Mesodermal cell (in vitro differentiated cells): ENCODE measurements around the gene RAPGEF5.
A peak's percentile ranks its signal among the peaks of the same experiment; 100 is the strongest.

ENCODE experiments used
- H3K27ac ChIP-seq: 2 replicates; pipeline ENCODE4 v1.7.0; 2013; ENCODE audit warnings: mild to moderate bottlenecking, low read depth, low read length, moderate library complexity; ENCODE audit not compliant: severe bottlenecking
- H3K36me3 ChIP-seq: 2 replicates; pipeline ENCODE4 v1.7.1; 2013; ENCODE audit warnings: mild to moderate bottlenecking, low read length, moderate library complexity; ENCODE audit not compliant: control insufficient read depth, insufficient read depth
- H3K4me1 ChIP-seq: one replicate; pipeline ENCODE4 v1.7.1; 2013; ENCODE audit warnings: mild to moderate bottlenecking, low read length; ENCODE audit not compliant: insufficient read depth, control insufficient read depth, poor library complexity, severe bottlenecking
- H3K4me3 ChIP-seq: 2 replicates; pipeline ENCODE4 v1.7.0; 2013; ENCODE audit warnings: low read length, control low read depth, mild to moderate bottlenecking; ENCODE audit not compliant: insufficient read depth, poor library complexity, severe bottlenecking; ENCODE audit errors: extremely low read depth
- H3K9me3 ChIP-seq: 2 replicates; pipeline ENCODE4 v1.7.1; 2013; ENCODE audit warnings: mild to moderate bottlenecking, low read length, moderate library complexity; ENCODE audit not compliant: control insufficient read depth
- WGBS, 2 experiments: methylation state at CpG; one replicate each; pipeline ENCODE4 v1.1.5; 2013; ENCODE audit warnings: missing lambda C conversion rate in 2 of 2; ENCODE audit not compliant: insufficient coverage in 2 of 2; 5-methylcytosine and 5-hydroxymethylcytosine counted together

Gene RAPGEF5

GRCh38 chr7:22378199-22378980 lies 21.4 kb upstream of the RAPGEF5 start:
- Histone ChIP-seq H3K27ac (no peak overlapping the region), H3K4me3 (no peak overlapping the region), H3K4me1 (peaks cover 12% of the 10 kb centered on the region), H3K9me3 (no peaks in the 10 kb centered on the region), H3K36me3 (no peaks in the 10 kb centered on the region)
- WGBS, 2 experiments: 89 to 93% methylated on average over 5 to 6 of the region's 7 CpGs

- WGBS, 2 experiments: 90 to 100% methylated on average over 1 of the region's 2 CpGs
- no peaks in the 10 kb centered on the region for H3K9me3 ChIP-seq
- H3K36me3 ChIP-seq: no peaks in the 10 kb centered on the region
- no peak overlapping the region for H3K4me3 ChIP-seq
- peak overlapping the region; percentile 36 for H3K27ac ChIP-seq
- peaks cover 12% of the 10 kb centered on the region for H3K4me1 ChIP-seq
Measured at GRCh38 chr7:22377703-22378102, 20.7 kb upstream of the RAPGEF5 start.

- H3K27ac ChIP-seq: no peak overlapping the region
- H3K4me3 ChIP-seq: no peak overlapping the region
- peaks cover 12% of the 10 kb centered on the region for H3K4me1 ChIP-seq
- no peaks in the 10 kb centered on the region for H3K36me3 ChIP-seq
- WGBS, 2 experiments: 100% methylated on average over 1 of the region's 2 CpGs; no CpG with 5 or more reads in 1 of the 2 experiments
- H3K9me3 ChIP-seq: no peaks in the 10 kb centered on the region
Measured at GRCh38 chr7:22375359-22376048, 18.6 kb upstream of the RAPGEF5 start.

- peaks cover 12% of the 10 kb centered on the region for H3K4me1 ChIP-seq
- no peak overlapping the region for H3K4me3 ChIP-seq
- whole genome bisulfite sequencing, 2 experiments: 80% methylated on average over 1 of the region's 2 CpGs; no CpG with 5 or more reads in 1 of the 2 experiments
- H3K27ac ChIP-seq: no peak overlapping the region
- no peaks in the 10 kb centered on the region for H3K36me3 ChIP-seq
- no peaks in the 10 kb centered on the region for H3K9me3 ChIP-seq
Measured at GRCh38 chr7:22373911-22374310, 17.0 kb upstream of the RAPGEF5 start.

DNA sequence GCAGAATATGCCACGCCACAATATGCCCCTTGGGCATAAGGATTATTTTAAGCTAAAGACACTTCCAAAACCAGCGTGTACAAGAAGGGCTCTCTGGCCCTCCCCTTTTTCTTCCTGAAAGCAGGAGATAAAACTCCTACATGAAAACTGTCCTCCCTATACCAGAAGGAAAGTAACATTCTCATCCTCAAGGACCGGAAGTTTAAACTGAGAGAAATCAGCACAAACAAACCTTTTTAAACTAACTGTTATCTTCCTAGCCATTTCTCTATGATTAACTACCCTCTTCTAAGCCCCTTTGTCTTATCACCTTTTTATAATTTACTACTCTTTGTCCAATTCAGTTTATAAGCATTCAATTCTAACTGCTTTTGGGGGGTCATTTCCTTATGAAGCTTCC lies 16.4 kb upstream of the RAPGEF5 start:
- H3K4me1 ChIP-seq: peaks cover 12% of the 10 kb centered on the region
- WGBS, 2 experiments: 79 to 100% methylated on average over 2 of the region's 3 CpGs
- H3K4me3 ChIP-seq: no peak overlapping the region
- H3K9me3 ChIP-seq: no peaks in the 10 kb centered on the region
- H3K27ac ChIP-seq: no peak overlapping the region
- no peaks in the 10 kb centered on the region for H3K36me3 ChIP-seq

DNA sequence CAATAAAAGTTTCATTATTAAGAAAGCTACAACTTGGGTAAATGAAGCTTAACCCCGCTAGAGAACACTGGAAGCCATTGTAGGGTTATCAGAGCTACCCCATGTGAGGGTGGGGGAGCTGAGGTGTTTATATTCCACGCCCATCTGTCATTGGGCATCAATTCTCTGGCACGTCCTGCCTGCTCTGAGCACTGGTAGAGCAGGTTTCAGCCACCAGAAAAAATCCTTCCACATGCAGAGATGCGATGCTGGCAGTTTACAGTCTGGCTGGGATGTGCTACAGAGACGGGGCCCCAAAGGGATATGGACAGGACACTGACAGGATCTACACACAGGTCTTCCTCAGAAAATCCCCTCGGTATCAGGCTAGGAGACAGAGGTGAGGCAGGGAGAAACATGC lies 15.9 kb upstream of the RAPGEF5 start:
- Histone ChIP-seq H3K9me3 (no peaks in the 10 kb centered on the region), H3K27ac (no peak overlapping the region), H3K4me1 (peaks cover 9% of the 10 kb centered on the region), H3K36me3 (no peaks in the 10 kb centered on the region), H3K4me3 (no peak overlapping the region)
- WGBS, 2 experiments: 80 to 95% methylated on average over 2 to 4 of the region's 6 CpGs

DNA sequence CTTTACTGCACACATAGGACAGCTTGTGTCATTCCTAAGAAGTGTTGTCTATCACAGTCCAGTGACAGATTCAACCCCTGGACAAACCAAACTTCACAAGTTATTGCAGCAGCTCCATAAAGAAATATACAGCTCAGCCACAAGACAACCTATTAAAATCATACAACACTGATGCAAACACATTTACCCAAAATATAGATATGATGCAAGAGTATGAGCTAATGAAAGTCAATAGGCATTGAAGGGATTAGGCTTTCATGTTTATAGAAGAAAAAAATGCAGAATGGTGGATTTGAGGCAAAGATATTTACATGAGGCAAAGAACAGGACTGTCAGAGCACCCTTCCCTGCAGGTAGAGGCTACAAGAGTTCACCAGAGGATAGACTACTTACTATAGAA lies 14.9 kb upstream of the RAPGEF5 start:
- Histone ChIP-seq H3K4me3 (no peak overlapping the region), H3K4me1 (peaks cover 9% of the 10 kb centered on the region), H3K9me3 (no peaks in the 10 kb centered on the region), H3K36me3 (no peaks in the 10 kb centered on the region), H3K27ac (no peak overlapping the region)

DNA sequence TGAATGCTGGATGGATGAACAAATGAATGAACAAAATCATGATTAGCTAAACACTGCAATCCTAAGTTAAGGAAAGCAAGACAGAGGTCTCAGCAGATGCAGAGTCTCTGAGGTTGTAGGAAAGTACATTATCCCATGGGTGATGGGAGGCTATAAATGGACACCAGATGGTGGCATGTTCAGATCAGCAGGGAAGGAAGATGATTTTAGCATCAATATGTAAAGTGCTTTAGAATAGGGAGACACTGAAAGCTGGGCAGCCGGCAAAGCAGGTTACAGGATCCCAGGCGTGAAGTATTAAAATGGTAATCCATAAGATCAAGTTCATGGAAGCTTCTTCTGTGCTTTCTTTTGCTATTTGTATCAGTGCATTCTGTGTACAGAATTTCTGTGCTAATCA lies 7.9 kb upstream of the RAPGEF5 start:
- H3K27ac ChIP-seq: no peak overlapping the region

DNA sequence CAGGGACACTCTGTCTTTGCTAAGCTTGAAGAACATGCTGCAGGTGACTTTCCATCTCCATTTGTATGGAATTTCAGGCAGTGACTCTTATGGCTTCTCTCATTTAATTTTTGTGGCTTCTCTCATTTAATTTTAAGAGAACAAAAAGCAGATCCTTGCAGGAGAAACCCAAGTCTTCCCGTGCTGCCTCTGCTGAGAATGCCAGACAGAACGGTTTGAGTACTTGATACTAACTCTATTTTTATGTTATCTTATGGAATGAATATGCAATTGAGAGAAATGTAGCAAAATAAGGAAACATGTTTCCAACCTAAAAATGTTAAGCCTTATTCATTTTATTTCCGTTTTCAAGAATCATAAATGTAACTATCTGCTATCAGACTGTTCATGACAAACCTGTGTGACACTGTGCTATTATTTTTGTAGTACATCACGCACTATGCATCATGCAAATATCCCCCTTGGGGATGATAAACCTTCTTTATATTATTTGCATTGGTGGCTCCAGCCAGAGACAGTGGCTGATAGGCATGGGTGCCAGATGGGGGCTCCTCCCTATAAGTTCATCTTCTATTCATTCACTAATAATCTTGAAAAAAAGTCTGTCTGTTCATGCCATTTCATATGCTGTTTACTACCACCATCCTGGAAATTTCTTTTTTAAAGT lies 6.9 kb upstream of the RAPGEF5 start:
- Histone ChIP-seq H3K4me3 (no peak overlapping the region), H3K27ac (no peak overlapping the region), H3K4me1 (no peaks in the 10 kb centered on the region), H3K36me3 (no peaks in the 10 kb centered on the region), H3K9me3 (no peaks in the 10 kb centered on the region)
- WGBS, 2 experiments: 100% methylated on average over 1 of the region's 4 CpGs; no CpG with 5 or more reads in 1 of the 2 experiments

More for the DNA sequence above, 7.9 kb upstream of the RAPGEF5 start:
- Histone ChIP-seq H3K36me3 (no peaks in the 10 kb centered on the region), H3K4me1 (no peaks in the 10 kb centered on the region), H3K9me3 (no peaks in the 10 kb centered on the region), H3K4me3 (no peak overlapping the region)
- 93 to 95% methylated on average over 2 of the region's 2 CpGs for WGBS, 2 experiments

GRCh38 chr7:22361795-22362194 lies 4.8 kb upstream of the RAPGEF5 start:
- WGBS, 2 experiments: 86 to 100% methylated on average over 1 of the region's 2 CpGs
- H3K4me3 ChIP-seq: no peak overlapping the region
- no peaks in the 10 kb centered on the region for H3K36me3 ChIP-seq
- H3K4me1 ChIP-seq: peaks cover 9% of the 10 kb centered on the region
- H3K9me3 ChIP-seq: no peaks in the 10 kb centered on the region
- no peak overlapping the region for H3K27ac ChIP-seq
